Measurements from ENCODE around the gene FAM193A.
"Not testable (repeated sequence)": the region's sequence is repeated elsewhere in the genome, so short reads cannot be mapped to it uniquely, and the experiment has no call there.

Gene FAM193A

DNA sequence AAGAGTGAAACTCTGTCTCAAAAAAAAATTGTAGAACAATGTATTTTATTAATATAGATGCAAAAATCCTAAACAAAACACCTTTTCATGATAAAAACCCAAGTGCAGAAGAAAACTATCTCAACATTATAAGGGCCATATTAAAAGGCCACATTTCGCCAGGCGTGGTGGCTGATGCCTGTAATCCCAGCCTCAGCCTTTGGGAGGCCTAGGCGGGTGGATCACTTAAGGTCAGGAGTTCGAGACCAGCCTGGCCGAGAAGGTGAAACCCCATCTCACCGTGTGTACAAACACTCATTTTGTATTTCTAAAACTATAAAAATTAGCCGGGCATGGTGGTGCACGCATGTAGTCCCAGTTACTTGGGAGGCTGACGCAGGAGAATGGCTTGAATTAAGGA is 9.9 kb upstream of the FAM193A start:
- no peak for DNase-seq

DNA sequence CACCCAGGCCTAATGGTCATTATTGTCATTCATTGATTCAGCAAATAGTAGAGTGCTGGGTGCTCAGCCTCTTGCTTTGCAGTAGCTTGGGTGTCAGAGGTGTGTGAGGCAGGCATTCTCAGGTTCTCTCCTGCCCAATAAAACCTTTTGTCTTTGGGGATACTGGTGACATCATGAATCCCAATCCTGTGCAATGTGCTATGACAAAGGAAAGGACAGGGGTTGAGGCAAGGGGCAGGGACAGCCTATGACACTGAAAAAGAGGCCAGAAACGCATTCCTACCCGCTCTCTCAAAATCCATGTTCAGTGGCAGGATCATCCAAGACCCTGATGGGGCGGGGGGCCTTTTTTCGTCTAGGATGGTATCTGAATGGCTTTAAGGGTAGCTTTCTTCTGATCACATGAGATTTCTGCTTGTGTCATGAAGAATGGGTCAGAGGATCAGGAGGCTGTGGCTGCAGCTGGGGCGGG is 1.5 kb upstream of the FAM193A start:
- DNase-seq, result no peak

DNA sequence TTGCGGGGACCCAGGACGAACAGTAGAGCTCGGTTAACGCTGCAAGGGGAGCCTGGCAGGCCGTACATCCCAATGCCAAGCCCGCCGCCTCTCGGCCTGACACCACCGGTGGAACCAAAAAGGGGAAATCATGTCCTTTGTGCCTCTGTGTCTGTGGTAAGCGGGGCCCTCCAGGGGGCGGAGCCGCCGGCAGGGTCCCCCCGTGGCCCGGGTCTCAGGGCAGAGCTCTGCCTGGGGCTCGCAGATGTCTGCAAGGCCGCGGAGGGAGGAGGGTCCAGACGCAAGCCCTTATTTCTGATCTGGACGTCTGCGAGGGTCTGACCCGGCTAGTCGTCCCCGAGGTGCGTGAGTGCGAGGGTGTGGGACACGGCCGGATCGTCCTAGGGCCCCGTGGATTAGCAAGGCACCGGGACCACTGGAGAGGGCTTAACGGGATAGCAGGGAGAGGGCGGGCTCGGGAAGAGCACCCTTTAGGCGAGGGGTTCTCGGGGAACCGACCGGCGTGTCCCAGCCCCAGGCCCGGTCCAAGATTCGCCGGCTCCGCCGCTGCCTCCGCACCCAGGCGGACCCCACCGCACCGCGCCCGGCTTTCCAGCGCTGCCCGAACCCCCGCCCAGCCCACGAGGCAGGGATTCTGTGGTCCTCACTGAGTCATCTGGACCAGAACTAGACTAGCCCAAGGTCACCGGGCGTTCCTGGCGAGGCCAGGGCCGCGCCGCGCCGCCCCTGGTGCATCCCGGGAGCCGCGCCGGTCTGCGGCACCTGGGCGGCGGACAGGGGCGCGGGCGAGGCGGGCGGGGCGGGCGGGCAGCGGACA is 863 bp upstream of the FAM193A start:
- no peak for DNase-seq

- DNase-seq, result no peak
Observed at GRCh38 chr4:2537011-2537830, 774 bp downstream of the FAM193A start.

DNA sequence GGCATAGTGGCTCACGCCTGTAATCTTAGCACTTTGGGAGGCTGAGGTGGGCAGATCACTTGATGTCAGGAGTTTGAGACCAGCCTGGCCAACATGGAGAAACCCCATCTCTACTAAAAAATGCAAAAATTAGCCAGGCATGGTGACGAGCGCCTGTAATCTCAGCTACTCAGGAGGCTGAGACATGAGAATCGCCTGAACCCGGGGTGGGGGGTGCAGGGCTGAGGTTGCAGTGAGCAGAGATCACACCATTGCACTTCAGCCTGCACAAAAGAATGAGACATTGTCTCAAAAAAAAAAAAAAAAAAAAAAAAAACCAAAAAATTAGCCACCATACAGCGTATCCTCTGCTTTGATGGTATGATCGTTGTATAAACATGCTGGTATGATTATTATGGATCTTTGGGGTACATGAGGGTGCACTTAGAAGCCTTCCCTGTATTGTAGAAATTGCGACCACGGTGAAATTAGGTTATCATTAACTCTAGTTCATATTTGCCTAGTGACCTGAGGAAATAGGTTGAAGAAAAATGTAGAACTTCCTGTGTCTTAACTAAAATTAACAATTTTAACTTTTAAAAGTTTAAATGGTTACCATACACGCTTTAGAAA is 7.2 kb downstream of the FAM193A start:
- DNase-seq, result not testable (repeated sequence)

DNA sequence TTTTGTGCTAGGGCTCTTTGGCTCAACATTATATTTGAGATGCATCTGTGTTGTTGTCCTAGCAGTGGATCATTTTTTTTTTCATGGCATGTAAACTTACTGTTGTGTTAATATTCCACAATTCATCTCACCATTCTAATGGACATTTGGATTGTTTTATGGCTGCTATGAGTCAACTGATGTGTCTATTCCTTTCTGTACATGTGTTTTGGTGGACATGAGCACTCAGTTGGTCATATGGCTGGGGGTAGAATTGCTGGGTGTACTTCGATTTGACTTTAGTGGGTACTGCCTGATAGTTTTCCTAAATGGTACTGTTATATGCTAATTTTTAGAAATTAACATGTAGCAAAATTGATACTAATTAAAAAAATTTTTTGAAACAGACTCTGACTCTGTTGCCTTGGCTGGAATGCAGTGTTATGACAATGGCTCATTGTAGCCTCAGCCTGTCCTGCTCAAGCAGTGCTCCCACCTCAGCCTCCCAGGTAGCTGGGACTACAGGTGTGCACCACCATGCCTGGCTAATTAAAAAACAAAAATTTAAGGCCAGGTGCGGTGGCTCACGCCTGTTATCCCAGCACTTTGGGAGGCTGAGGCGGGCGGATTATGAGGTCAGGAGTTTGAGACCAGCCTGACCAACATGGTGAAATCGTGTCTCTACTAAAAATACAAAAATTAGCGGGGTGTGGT is 9.0 kb downstream of the FAM193A start:
- no peak for DNase-seq

DNA sequence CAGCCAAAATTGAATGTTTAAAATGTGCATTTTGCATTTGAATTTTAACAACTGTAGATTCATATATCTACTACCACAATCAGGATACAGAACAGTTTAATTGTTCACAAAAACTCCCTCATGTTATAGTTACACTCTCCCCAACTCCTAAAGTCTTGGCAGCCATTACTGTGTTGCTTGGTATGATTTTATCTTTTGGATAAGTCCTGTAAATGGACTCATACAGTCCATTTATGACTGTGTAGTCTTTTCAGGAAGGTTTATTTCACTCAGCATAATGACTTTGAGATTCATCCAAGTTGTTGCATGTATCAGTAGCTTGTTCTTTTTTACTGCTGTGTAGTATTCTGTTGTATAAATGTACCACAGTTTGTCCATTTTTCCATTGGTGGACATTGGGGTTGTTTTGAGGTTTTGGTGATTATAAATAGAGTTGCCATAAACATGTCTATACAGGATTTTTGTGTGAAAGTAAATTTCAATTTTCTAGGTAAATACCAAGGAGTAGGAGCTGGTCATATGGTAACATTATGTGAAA is 9.9 kb downstream of the FAM193A start:
- DNase-seq, result no peak

DNA sequence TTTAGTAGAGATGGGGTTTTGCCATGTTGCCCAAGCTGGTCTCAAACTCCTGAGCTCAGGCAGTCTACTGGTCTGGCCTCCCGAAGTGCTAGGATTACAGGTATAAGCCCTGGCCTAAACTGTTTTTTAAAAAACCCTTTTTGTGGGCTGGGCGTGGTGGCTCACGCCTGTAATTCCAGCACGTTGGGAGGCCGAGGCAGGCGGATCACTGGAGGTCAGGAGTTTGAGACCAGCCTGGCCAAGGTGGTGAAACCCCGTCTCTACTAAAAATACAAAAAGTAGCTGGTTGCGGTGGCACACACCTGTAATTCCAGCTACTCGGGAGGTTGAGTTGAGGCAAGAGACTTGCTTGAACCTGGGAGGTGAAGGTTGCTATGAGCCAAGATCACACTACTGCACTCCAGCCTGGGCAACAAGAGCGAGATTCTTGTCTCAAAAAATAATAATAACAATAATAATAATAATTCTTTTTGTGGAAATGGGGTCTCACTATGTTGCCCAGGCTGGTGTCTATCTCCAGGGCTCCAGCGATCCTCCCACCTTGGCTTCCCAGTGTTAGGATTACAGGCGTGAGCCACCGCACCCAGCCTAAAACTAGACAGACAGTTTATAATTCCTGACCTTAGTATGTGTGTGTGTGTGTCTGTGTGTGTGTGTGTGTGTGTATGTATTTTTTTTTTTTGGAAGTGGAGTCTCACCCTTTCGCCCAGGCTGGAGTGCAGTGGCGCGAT is 10.7 kb downstream of the FAM193A start:
- not testable (repeated sequence) for DNase-seq

DNA sequence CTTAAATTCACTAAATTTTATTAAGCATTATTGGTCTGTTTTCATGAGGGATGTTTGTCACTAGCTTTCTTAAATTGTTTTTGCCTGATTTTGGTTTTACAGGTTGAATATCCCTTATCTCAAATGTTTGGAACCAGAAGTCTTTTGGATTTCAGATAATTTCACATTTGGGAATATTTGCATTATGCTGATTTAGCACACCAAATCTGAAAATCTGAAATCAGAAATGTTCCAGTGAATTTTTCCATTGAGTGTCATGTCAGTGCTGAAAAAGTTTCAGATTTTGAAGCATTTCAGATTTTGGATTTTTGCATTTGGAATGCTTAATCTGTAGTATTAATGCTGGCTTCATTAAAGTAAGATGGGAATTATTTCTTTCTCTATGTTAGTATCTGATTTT is 14.7 kb downstream of the FAM193A start:
- no peak for DNase-seq

- no peak for DNase-seq
Observed at GRCh38 chr4:2552806-2553205, 16.4 kb downstream of the FAM193A start.

DNA sequence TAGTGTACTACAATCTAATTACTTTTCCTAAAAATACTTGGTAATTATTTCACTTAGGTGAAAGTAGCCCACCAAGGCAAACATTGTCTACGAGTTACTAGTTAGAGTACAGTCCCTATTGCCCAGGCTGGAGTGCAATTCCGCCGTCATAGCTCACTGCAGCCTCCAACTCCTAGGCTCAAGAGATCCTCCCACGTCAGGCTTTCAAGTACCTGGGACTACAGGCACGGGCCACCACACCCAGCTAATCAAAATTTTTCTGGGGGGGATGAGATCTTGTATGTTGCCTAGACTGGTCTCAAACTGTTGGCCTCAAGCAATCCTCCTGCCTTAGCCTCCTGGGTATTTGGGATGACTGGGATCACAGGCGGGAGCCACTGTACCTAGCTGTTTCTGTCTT is 21.9 kb downstream of the FAM193A start:
- DNase-seq, result no peak

DNA sequence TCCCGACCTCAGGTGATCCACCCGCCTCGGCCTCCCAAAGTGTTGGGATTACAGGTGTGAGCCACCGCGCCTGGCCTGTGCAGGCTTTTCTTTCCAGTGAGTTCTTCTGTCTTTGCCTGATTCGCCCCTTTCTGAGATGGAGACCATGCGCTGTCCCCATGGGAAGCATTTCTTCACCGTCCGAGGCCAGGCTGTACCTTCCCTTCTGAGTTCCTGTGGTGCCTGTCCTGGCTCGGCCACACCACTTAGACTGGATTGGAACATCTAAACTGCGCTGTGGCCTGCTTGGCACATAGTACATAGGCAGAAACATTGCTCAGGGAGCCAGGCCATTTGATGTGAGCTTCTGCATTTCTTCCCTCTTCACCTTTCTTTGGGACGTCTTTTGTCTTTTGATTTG is 23.7 kb downstream of the FAM193A start:
- no peak for DNase-seq

GRCh38 chr4:2565533-2565932 is 29.1 kb downstream of the FAM193A start:
- no peak for DNase-seq

DNA sequence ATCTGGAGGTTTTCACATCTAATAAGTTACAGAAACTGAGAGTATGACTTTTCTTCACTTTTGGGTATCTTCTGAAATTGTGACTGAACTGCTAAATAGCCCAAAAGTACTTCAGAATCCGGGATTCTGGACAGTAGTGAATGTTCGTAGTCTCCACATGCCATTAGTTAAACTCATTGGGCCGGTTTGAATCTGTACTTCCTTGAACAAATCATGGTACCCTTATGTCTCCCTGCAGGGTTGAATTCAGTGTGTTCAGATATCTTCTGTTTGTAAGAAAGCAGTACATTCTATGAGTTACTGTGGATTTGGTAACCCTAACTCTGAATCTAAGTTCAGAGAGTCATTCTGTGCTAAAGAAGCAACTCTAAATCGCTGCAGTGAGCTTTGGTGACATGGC is 33.6 kb downstream of the FAM193A start:
- no peak for DNase-seq

- DNase-seq, result no peak
Observed at GRCh38 chr4:2570551-2571222, 34.2 kb downstream of the FAM193A start.

DNA sequence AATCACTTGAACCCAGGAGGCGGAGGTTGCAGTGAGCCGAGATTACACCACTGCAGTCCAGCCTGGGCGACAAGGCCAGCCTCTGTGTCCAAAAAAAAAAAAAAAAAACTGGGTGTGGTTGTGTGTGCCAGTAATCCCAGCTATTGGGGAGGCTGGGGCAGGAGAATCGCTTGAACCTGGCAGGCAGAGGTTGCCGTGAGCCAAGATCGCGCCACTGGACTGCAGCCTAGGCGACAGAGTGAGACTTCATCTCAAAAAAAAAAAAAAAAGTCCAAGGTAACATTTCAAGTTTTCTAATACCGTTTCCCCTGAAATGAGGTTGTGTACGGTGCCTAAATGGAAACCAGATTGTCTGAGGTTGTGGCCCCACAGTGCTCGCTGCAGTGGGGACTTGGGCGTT is 35.6 kb downstream of the FAM193A start:
- DNase-seq, result no peak

- no peak for DNase-seq
Observed at GRCh38 chr4:2572866-2573265, 36.4 kb downstream of the FAM193A start.

DNA sequence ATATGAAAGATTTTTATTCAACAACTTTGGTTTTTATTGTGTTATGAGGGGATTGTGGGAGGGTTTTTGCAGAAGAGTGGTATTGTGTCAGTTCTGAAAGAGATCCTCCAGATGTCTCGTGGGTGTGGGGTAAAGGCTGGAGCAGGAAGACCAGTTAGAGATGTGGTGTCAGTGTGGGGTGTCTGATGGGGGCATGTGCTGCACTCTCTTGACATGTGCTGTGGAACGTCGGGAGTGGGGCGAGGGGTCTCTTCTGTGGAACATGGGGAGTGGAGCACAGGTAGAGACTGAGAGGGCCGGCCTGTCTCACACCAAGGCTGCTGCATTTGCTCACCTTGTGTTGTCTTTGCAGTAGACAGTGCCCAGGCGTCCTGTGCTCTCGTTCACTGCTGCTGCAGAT is 37.6 kb downstream of the FAM193A start:
- DNase-seq, result no peak

DNA sequence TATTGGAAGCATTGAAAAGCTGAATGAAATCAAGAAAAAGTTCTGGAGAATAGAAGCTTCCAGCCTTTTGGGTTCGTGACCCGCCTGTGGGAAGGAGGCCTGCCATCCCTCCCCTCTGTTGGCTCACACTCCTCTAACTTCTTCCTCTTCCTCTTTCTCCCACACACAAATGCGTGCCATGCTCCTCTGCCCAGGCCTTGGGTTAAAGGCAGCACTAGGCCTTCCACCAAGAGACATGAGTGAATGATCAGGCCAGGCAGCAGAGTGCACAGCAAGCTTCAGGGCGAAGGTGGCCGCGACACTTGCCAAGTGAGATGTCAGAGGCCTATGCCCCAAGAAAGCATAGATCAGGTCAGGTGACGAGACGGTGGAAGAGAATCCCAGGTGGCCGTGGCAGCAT is 38.4 kb downstream of the FAM193A start:
- no peak for DNase-seq

DNA sequence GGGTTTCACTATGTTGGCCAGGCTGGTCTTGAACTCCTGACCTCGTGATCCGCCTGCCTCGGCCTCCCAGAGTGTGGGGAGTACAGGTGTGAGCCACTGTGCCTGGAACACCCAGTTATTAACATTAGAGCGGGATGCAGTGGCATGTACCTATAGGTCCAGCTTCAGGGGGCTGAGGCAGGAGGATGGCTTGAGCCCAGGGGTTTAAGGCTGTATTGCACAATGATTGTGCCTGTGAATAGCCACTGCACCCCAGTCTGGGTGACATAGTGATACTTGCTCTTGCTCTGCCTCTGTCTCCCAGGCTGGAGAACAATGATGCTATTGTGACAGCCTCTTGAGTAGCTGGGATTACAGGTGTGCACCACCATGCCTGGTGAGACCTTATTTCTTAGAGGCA is 39.8 kb downstream of the FAM193A start:
- no peak for DNase-seq

- no peak for DNase-seq
Observed at GRCh38 chr4:2578106-2578505, 41.7 kb downstream of the FAM193A start.

GRCh38 chr4:2579910-2580309 is 43.5 kb downstream of the FAM193A start:
- DNase-seq, result no peak

All from NCI-H1436 treated with DMSO at 0.1 percent for 48 hours (cell line).